Measurements from ENCODE around the gene SLC30A7.

DNA sequence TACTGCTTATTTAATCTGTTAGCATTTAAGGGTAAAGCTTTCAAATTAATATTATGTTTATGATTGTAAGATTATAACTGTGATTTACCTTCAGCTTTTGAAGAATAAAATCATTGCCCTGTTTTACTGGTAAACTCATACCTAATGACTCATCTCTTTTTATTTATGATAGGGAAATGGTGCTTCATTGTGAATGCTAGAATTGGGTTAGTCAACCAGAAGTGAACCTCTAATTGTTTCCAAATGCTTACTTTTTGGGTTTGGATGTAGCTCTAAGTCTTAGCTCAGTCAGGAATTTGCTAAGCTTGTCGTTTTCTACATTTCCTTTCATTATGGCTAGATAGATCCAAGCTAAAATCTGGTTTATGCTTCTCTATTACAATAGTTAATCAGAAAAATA is 59.4 kb downstream of the SLC30A7 start:
- TF ChIP-seq EZH2 (optimal IDR thresholded peaks at IDR 0.05; ENCODE audit: low read depth, low read length), result no peak
- TF ChIP-seq, protein P1, sequence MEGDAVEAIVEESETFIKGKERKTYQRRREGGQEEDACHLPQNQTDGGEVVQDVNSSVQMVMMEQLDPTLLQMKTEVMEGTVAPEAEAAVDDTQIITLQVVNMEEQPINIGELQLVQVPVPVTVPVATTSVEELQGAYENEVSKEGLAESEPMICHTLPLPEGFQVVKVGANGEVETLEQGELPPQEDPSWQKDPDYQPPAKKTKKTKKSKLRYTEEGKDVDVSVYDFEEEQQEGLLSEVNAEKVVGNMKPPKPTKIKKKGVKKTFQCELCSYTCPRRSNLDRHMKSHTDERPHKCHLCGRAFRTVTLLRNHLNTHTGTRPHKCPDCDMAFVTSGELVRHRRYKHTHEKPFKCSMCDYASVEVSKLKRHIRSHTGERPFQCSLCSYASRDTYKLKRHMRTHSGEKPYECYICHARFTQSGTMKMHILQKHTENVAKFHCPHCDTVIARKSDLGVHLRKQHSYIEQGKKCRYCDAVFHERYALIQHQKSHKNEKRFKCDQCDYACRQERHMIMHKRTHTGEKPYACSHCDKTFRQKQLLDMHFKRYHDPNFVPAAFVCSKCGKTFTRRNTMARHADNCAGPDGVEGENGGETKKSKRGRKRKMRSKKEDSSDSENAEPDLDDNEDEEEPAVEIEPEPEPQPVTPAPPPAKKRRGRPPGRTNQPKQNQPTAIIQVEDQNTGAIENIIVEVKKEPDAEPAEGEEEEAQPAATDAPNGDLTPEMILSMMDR (IDR thresholded peaks at IDR 0.05; ENCODE audit: low read length), result no peak

Data from MM.1S (cell line).